BE2C (cell line): ENCODE results near the gene TUSC2.

ENCODE experiments used
- DNase-seq: peaks from one replicate; pipeline ENCODE4 v3.0.0-alpha.2; 2020
- H3K27me3 ChIP-seq: fragments of 250-450 bp; sonication (Bioruptor Pico); 2 replicates; pipeline ENCODE4 v1.5.1; 2020; ENCODE audit warnings: mild to moderate bottlenecking
- H3K36me3 ChIP-seq: fragments of 250-450 bp; sonication (Bioruptor Pico); 2 replicates; pipeline ENCODE4 v1.5.1; 2020; ENCODE audit warnings: mild to moderate bottlenecking
- H3K4me1 ChIP-seq: fragments of 250-450 bp; sonication (Bioruptor Pico); 2 replicates; pipeline ENCODE4 v1.5.1; 2020
- H3K4me3 ChIP-seq: 2 replicates; pipeline ENCODE4 v1.5.1; 2011; ENCODE audit warnings: low read depth, low read length
- H3K9me3 ChIP-seq: fragments of 250-450 bp; sonication (Bioruptor Pico); 2 replicates; pipeline ENCODE4 v1.5.1; 2020
- CTCF ChIP-seq: IDR thresholded peaks from 2 replicates; pipeline ENCODE4 v1.5.1; 2012; ENCODE audit warnings: mild to moderate bottlenecking, low read depth, low read length

TUSC2 gene

GRCh38 chr3:50278880-50279224 is 49.2 kb downstream of the TUSC2 start, which contains the start of gene LSMEM2:
TSS of gene LSMEM2 (plus strand) at chr3:50279087. CDS start at chr3:50279114, 27 bp downstream.
- no peak for DNase-seq
- Histone ChIP-seq H3K27me3 (peaks cover 34% of the 10 kb centered on the region), H3K4me1 (no peaks in the 10 kb centered on the region), H3K9me3 (no peaks in the 10 kb centered on the region), H3K36me3 (no peaks in the 10 kb centered on the region), H3K4me3 (no peak within 1 kb of the TSS)
- no peak for TF ChIP-seq CTCF

- no peak for TF ChIP-seq CTCF
Measured at GRCh38 chr3:50278123-50278879, 49.7 kb downstream of the TUSC2 start.

GRCh38 chr3:50276762-50277101 is 51.3 kb downstream of the TUSC2 start:
- Histone ChIP-seq H3K36me3 (no peaks in the 10 kb centered on the region), H3K9me3 (no peaks in the 10 kb centered on the region), H3K4me1 (no peaks in the 10 kb centered on the region), H3K4me3 (no peak overlapping the region), H3K27me3 (peaks cover 43% of the 10 kb centered on the region)
- DNase-seq = no peak
- no peak for TF ChIP-seq CTCF

More at GRCh38 chr3:50278123-50278879, 49.7 kb downstream of the TUSC2 start:
- Histone ChIP-seq H3K27me3 (peaks cover 39% of the 10 kb centered on the region), H3K4me1 (no peaks in the 10 kb centered on the region), H3K36me3 (no peaks in the 10 kb centered on the region), H3K4me3 (no peak overlapping the region), H3K9me3 (no peaks in the 10 kb centered on the region)
- no peak for DNase-seq

- H3K4me3 ChIP-seq = no peak overlapping the region
- DNase-seq = no peak
- H3K4me1 ChIP-seq = no peaks in the 10 kb centered on the region
- no peak for TF ChIP-seq CTCF
- peaks cover 43% of the 10 kb centered on the region for H3K27me3 ChIP-seq
- no peaks in the 10 kb centered on the region for H3K36me3 ChIP-seq
- no peaks in the 10 kb centered on the region for H3K9me3 ChIP-seq
Measured at GRCh38 chr3:50275996-50276761, 51.8 kb downstream of the TUSC2 start.

- no peaks in the 10 kb centered on the region for H3K4me1 ChIP-seq
- no peak for DNase-seq
- no peaks in the 10 kb centered on the region for H3K36me3 ChIP-seq
- H3K27me3 ChIP-seq = peaks cover 43% of the 10 kb centered on the region
- H3K4me3 ChIP-seq = no peak overlapping the region
- H3K9me3 ChIP-seq = no peaks in the 10 kb centered on the region
- TF ChIP-seq CTCF = no peak
Measured at GRCh38 chr3:50275141-50275995, 52.7 kb downstream of the TUSC2 start.
